Measurements from ENCODE around the gene AHCYL2.
"Not testable (repeated sequence)": the region's sequence is repeated elsewhere in the genome, so short reads cannot be mapped to it uniquely, and the experiment has no call there.

AHCYL2 gene

GRCh38 chr7:129436335-129436923 lies 211.6 kb downstream of the AHCYL2 start:
- no peak for DNase-seq
- intact Hi-C loops (cut with DNase I), result no loop called here

- DNase-seq, result no peak
- intact Hi-C loops (cut with DNase I), result no loop called here
These were observed 212.4 kb downstream of the AHCYL2 start for GRCh38 chr7:129437190-129437589.

GRCh38 chr7:129438281-129438838 lies 213.5 kb downstream of the AHCYL2 start:
- intact Hi-C loops (cut with DNase I), result no loop called here
- DNase-seq, result no peak

- intact Hi-C loops (cut with DNase I), result no loop called here
- no peak for DNase-seq
These were observed 214.2 kb downstream of the AHCYL2 start for GRCh38 chr7:129438839-129439651.

GRCh38 chr7:129439963-129440625 lies 215.3 kb downstream of the AHCYL2 start:
- intact Hi-C loops (cut with DNase I), result no loop called here
- DNase-seq, result no peak

GRCh38 chr7:129443612-129444011 lies 218.8 kb downstream of the AHCYL2 start:
- intact Hi-C loops (cut with DNase I), result no loop called here
- peak in 5 of 10 donors; percentile 10 to 88 (median 39) for DNase-seq

GRCh38 chr7:129444776-129445175 lies 219.9 kb downstream of the AHCYL2 start:
- DNase-seq; intact Hi-C loops (cut with DNase I): not testable (repeated sequence)

- intact Hi-C loops (cut with DNase I); DNase-seq: not testable (repeated sequence)
These were observed 222.1 kb downstream of the AHCYL2 start for GRCh38 chr7:129446925-129447324.

GRCh38 chr7:129447445-129447844 lies 222.6 kb downstream of the AHCYL2 start:
- DNase-seq; intact Hi-C loops (cut with DNase I): not testable (repeated sequence)

- DNase-seq; intact Hi-C loops (cut with DNase I): not testable (repeated sequence)
These were observed 223.8 kb downstream of the AHCYL2 start for GRCh38 chr7:129448608-129449007.

- intact Hi-C loops (cut with DNase I), result no loop called here
- DNase-seq, result no peak
These were observed 225.5 kb downstream of the AHCYL2 start for GRCh38 chr7:129450295-129450694.

- intact Hi-C loops (cut with DNase I), result no loop called here
- DNase-seq, result no peak
These were observed 227.9 kb downstream of the AHCYL2 start for GRCh38 chr7:129452589-129453231.

GRCh38 chr7:129453510-129454248 lies 228.8 kb downstream of the AHCYL2 start:
- intact Hi-C loops (cut with DNase I), result no loop called here
- no peak for DNase-seq

- DNase-seq, result no peak
- intact Hi-C loops (cut with DNase I), result no loop called here
These were observed 229.4 kb downstream of the AHCYL2 start for GRCh38 chr7:129454249-129454551.

- peak in 1 of 10 donors; percentile 62 for DNase-seq
- intact Hi-C loops (cut with DNase I), result no loop called here
These were observed 231.6 kb downstream of the AHCYL2 start for GRCh38 chr7:129456421-129456820.

- DNase-seq, result no peak
- intact Hi-C loops (cut with DNase I), result no loop called here
These were observed 232.3 kb downstream of the AHCYL2 start for GRCh38 chr7:129457101-129457500.

- intact Hi-C loops (cut with DNase I), result no loop called here
- no peak for DNase-seq
These were observed 233.3 kb downstream of the AHCYL2 start for GRCh38 chr7:129458171-129458570.

- no peak for DNase-seq
- intact Hi-C loops (cut with DNase I), result no loop called here
These were observed 237.0 kb downstream of the AHCYL2 start for GRCh38 chr7:129461809-129462208.

- DNase-seq, result no peak
- intact Hi-C loops (cut with DNase I), result no loop called here
These were observed 237.6 kb downstream of the AHCYL2 start for GRCh38 chr7:129462420-129462819.

- intact Hi-C loops (cut with DNase I), result no loop called here
These were observed 239.4 kb downstream of the AHCYL2 start for GRCh38 chr7:129464194-129464593.

More at GRCh38 chr7:129464194-129464593, 239.4 kb downstream of the AHCYL2 start:
- no peak for DNase-seq

Data from posterior cingulate gyrus (tissue), 11 donors.